Heart left ventricle (tissue), 13 donors: ENCODE measurements around the gene RBM22.

Experiments used
- POLR2A ChIP-seq, 2 donors: fragments of 450-650 bp; IDR thresholded peaks; one replicate each; pipeline ENCODE4 v1.6.1; 2017; ENCODE audit warnings: antibody characterized with exemption in 2 of 2, mild to moderate bottlenecking in 2 of 2, moderate library complexity in 2 of 2
- TF ChIP-seq, protein P1 (sequence below), 12 donors: fragments of 200-600 bp; sonication (generic) in 4 of 12; IDR thresholded peaks; one replicate each; pipeline versions ENCODE4 v1.5.0 to v1.8.0; 2018 to 2022; ENCODE audit warnings: antibody characterized with exemption in 12 of 12, mild to moderate bottlenecking in 5 of 12
- donor health status: ischemic (EF 13 %, LVEDD 7.1; RV severe dilation, severe dysfunction).
- donor health status: DM: no; HTN: yes; CAD: no.
- donor health status: DM: no; HTN: no; CAD: no.
- donor health status: ischemic (EF 25% LVEDD 6.9; RV normal size, moderate dysfunction).
- donor health status: ischemic (EF 25% LVEDD 5.7; RV mildly dilated, moderate dysfunction).
- donor health status: ischemic (EF 35%, LVEDD 5.7; RV mildly dilated, moderate dysfunction).
- donor health status: nonischemic (EF 11% LVEDD 7.7; RV severe dilation, severe dysfunction).
- donor health status: DM: yes; HTN: yes; CAD: no.
- donor health status: PGD.
- donor health status: ischemic (EF 29% LVEDD 5.4; RV normal size, mild dysfunction).
- donor health status: nonischemic (EF 23%, LVEDD 6.1; RV moderate dilation, normal function).

DNA sequence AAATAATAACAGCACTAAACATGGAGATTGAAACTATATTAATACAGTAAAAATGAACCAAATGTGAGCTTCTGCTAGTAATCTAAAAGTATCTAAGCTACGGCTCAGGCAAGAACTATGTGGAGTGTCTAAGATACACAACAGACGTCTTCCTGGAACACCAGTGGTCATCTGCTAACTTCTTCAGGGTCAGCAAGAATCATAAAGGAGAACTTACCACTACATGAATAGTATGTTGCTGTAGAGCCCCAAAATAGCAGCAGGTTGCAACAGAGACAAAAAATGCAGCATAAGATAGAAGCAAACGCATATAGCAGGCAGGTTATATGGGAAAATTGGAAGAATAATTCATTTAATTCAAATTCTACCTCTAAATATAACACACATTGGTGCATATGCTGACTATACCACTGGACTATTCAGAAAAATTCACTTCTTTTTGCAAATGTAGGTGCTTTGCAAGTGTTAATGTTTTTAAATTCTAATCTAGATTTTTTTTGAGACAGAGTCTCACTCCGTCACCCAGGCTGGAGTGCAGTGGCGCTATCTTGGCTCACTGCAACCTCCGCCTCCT, 30.9 kb upstream of the RBM22 start:
- TF ChIP-seq, protein P1, sequence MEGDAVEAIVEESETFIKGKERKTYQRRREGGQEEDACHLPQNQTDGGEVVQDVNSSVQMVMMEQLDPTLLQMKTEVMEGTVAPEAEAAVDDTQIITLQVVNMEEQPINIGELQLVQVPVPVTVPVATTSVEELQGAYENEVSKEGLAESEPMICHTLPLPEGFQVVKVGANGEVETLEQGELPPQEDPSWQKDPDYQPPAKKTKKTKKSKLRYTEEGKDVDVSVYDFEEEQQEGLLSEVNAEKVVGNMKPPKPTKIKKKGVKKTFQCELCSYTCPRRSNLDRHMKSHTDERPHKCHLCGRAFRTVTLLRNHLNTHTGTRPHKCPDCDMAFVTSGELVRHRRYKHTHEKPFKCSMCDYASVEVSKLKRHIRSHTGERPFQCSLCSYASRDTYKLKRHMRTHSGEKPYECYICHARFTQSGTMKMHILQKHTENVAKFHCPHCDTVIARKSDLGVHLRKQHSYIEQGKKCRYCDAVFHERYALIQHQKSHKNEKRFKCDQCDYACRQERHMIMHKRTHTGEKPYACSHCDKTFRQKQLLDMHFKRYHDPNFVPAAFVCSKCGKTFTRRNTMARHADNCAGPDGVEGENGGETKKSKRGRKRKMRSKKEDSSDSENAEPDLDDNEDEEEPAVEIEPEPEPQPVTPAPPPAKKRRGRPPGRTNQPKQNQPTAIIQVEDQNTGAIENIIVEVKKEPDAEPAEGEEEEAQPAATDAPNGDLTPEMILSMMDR (IDR thresholded peaks at IDR 0.05), result no peak
- TF ChIP-seq POLR2A (IDR thresholded peaks at IDR 0.05), result no peak
